HuH-7.5 (cell line): ENCODE results near the gene ANO6.
"Not testable (repeated sequence)": the region's sequence is repeated elsewhere in the genome, so short reads cannot be mapped to it uniquely, and the experiment has no call there.

ENCODE experiments used
- DNase-seq: peaks from one replicate; pipeline ENCODE4 v3.0.0; 2011; ENCODE audit warnings: low spot score

ANO6 gene

GRCh38 chr12:45236383-45236782, 20.5 kb downstream of the ANO6 start:
- not testable (repeated sequence) for DNase-seq

GRCh38 chr12:45242180-45242579, 26.3 kb downstream of the ANO6 start:
- no peak for DNase-seq

GRCh38 chr12:45243963-45244362, 28.1 kb downstream of the ANO6 start:
- no peak for DNase-seq

- no peak for DNase-seq
Observed at GRCh38 chr12:45244561-45245343, 28.9 kb downstream of the ANO6 start.

GRCh38 chr12:45246236-45246635, 30.3 kb downstream of the ANO6 start:
- no peak for DNase-seq

- DNase-seq, result no peak
Observed at GRCh38 chr12:45247589-45247988, 31.7 kb downstream of the ANO6 start.

- no peak for DNase-seq
Observed at GRCh38 chr12:45248095-45248494, 32.2 kb downstream of the ANO6 start.

- DNase-seq, result no peak
Observed at GRCh38 chr12:45254254-45254653, 38.4 kb downstream of the ANO6 start.

GRCh38 chr12:45256721-45257120, 40.8 kb downstream of the ANO6 start:
- DNase-seq, result no peak

- no peak for DNase-seq
Observed at GRCh38 chr12:45257185-45257930, 41.5 kb downstream of the ANO6 start.

- no peak for DNase-seq
Observed at GRCh38 chr12:45259675-45260074, 43.8 kb downstream of the ANO6 start.

- DNase-seq, result peak; percentile 50
Observed at GRCh38 chr12:45260104-45260815, 44.4 kb downstream of the ANO6 start.

- no peak for DNase-seq
Observed at GRCh38 chr12:45260854-45261253, 45.0 kb downstream of the ANO6 start.

- DNase-seq, result not testable (repeated sequence)
Observed at GRCh38 chr12:45262185-45262584, 46.3 kb downstream of the ANO6 start.

GRCh38 chr12:45263587-45263986, 47.7 kb downstream of the ANO6 start:
- no peak for DNase-seq

GRCh38 chr12:45268672-45269411, 52.9 kb downstream of the ANO6 start:
- no peak for DNase-seq

GRCh38 chr12:45269412-45269751, 53.5 kb downstream of the ANO6 start:
- DNase-seq, result no peak

GRCh38 chr12:45270951-45271350, 55.1 kb downstream of the ANO6 start:
- DNase-seq, result no peak

- no peak for DNase-seq
Observed at GRCh38 chr12:45273717-45274271, 57.9 kb downstream of the ANO6 start.

GRCh38 chr12:45276154-45276755, 60.4 kb downstream of the ANO6 start:
- DNase-seq, result no peak

- no peak for DNase-seq
Observed at GRCh38 chr12:45278447-45278846, 62.6 kb downstream of the ANO6 start.
